Measurements from ENCODE around the gene GRAMD2B. TPM values are rescaled to one million over a fixed set of nuclear protein-coding genes. Genes with fewer than 3 reads are reported as not detected.

Gene GRAMD2B
- total and polyA plus RNA-seq, 2 of the 8 experiments (the other 6 are each of a cell fraction or from before 2014, with no cell fraction given) = 6.4 to 9.4 TPM

DNA sequence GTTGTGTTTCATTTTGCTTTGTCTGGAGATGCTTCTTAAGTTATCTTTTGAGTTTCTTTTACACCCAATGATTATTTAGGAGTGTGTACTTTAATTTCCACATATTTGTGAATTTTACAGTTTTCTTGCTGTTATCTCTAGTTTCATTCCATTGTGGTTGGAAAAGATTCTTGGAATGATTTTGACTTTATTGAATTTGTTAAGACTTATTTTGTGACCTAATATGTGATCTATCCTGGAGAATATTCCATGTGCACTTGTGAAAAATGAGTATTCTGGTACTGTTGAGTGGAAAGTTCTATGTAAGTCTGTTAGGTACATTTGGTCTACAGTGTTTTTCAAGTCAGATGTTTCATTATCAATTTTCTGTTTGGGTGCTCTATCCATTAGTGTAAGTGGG, 24.4 kb upstream of the GRAMD2B start:
- Histone ChIP-seq H3K18ac (ENCODE audit: extremely low read depth, low read length) (no peak overlapping the region), H3K4me1 (replicated peaks in 1 of 4; ENCODE audit: control insufficient read depth in 3 of 4, insufficient read depth in 4 of 4, low read length in 3 of 4) (no peaks in the 10 kb centered on the region; a peak in 2 of 7 replicates), H3K23me2 (ENCODE audit: low read depth, low read length) (no peaks in the 10 kb centered on the region), H4K20me1 (replicated peaks in 1 of 2; ENCODE audit: control insufficient read depth in 1 of 2, insufficient read depth in 2 of 2, low read length in 2 of 2) (no peaks in the 10 kb centered on the region), H4K5ac (ENCODE audit: insufficient read length, low read depth, low read length) (no peak overlapping the region), H3K27ac (ENCODE audit: low read depth, low read length) (no peak overlapping the region), H3K4me3 (ENCODE audit: extremely low read depth in 1 of 4, insufficient read depth in 2 of 4, low read depth in 3 of 4, low read length in 4 of 4) (no peak overlapping the region), H3K4ac (replicated peaks; ENCODE audit: insufficient read length, low read depth, low read length) (no peak overlapping the region), H3K79me2 (ENCODE audit: control insufficient read depth in 1 of 2, insufficient read depth in 2 of 2, low read length in 2 of 2) (no peaks in the 10 kb centered on the region), H2BK120ac (replicated peaks; ENCODE audit: low read depth, low read length) (no peak overlapping the region), H2AK5ac (ENCODE audit: low read depth, low read length) (no peak overlapping the region), H4K91ac (replicated peaks; ENCODE audit: insufficient read length, low read length) (no peak overlapping the region), H3K9me3 (ENCODE audit: insufficient read depth in 2 of 2, low read depth in 1 of 2, low read length in 1 of 2) (peaks cover 0 to 7% of the 10 kb centered on the region in 2 experiments; a peak in 2 of 4 replicates), H3K79me1 (ENCODE audit: low read depth, low read length) (no peaks in the 10 kb centered on the region), H3K36me3 (ENCODE audit: control insufficient read depth in 2 of 4, insufficient read depth in 4 of 4, low read length in 3 of 4) (no peaks in the 10 kb centered on the region), H4K8ac (ENCODE audit: extremely low read depth, insufficient read depth, low read length) (no peak overlapping the region), H3K27me3 (replicated peaks in 1 of 4; ENCODE audit: control insufficient read depth in 3 of 4, extremely low read depth in 1 of 4, insufficient read depth in 3 of 4, low read length in 3 of 4) (no peaks in the 10 kb centered on the region), H3K14ac (ENCODE audit: insufficient read length) (no peak overlapping the region), H2BK20ac (ENCODE audit: low read length) (no peak overlapping the region), H3K4me2 (ENCODE audit: insufficient read depth in 1 of 2, low read depth in 2 of 2, low read length in 2 of 2) (no peak overlapping the region), H2BK5ac (ENCODE audit: low read depth, low read length) (no peak overlapping the region), H2AFZ (ENCODE audit: low read length) (no peak overlapping the region), H3K56ac (replicated peaks; ENCODE audit: insufficient read length, low read depth, low read length) (no peak overlapping the region), H2BK15ac (ENCODE audit: low read length) (no peak overlapping the region), H2BK12ac (ENCODE audit: low read depth, low read length) (no peak overlapping the region), H3K9ac (replicated peaks in 1 of 4; ENCODE audit: extremely low read depth in 1 of 4, low read depth in 3 of 4, low read length in 3 of 4) (no peak overlapping the region), H3K23ac (ENCODE audit: insufficient read length) (no peak overlapping the region)
- no peak for TF ChIP-seq NANOG (IDR thresholded peaks at IDR 0.05; ENCODE audit: insufficient read depth, low read depth, low read length, poor library complexity, severe bottlenecking)
- no peak for TF ChIP-seq FOSL1 (IDR thresholded peaks at IDR 0.05; ENCODE audit: insufficient read depth, low read depth, low read length)
- TF ChIP-seq, protein P1, sequence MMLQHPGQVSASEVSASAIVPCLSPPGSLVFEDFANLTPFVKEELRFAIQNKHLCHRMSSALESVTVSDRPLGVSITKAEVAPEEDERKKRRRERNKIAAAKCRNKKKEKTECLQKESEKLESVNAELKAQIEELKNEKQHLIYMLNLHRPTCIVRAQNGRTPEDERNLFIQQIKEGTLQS (IDR thresholded peaks at IDR 0.05; ENCODE audit: insufficient read depth, low read depth, low read length) = no peak
- ChIA-PET POLR2A (ENCODE audit: partially characterized antibody) (no interaction called here), CTCF (ENCODE audit: partially characterized antibody) (no interaction called here)
- FAIRE-seq = no peak
- no peak for DNase-seq (ENCODE audit: low read depth in 1 of 2, low spot score in 2 of 2)

Data from H1 (cell line).